Testis (tissue), 2 donors: ENCODE measurements around the gene EDEM2.
"Not testable (repeated sequence)": the region's sequence is repeated elsewhere in the genome, so short reads cannot be mapped to it uniquely, and the experiment has no call there.

ENCODE experiments used
- CTCF ChIP-seq, 3 experiments: fragments of 450-650 bp in 2 of 3; fragments of 200-600 bp in 1 of 3; sonication (generic) in 1 of 3; IDR thresholded peaks; one replicate each; pipeline ENCODE4 v1.5.1; 2016 to 2019; ENCODE audit warnings: antibody characterized with exemption in 3 of 3, mild to moderate bottlenecking in 2 of 3, moderate library complexity in 1 of 3
- POLR2A ChIP-seq: fragments of 450-650 bp; IDR thresholded peaks from one replicate; pipeline ENCODE4 v1.6.1; 2017; ENCODE audit warnings: antibody characterized with exemption, mild to moderate bottlenecking, moderate library complexity

DNA sequence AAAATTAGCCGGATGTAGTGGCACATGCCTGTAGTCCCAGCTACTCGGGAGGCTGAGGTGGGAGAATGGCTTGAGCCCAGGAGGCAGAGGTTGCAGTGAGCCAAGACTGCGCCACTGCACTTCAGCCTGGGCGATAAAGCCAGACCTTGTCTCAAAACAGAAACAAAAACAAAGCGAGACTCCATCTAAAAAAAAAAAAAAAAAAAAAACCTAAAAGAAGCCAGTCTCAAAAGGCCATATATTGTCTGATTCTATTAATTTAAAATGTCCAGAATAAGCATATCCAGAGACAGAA is 66.8 kb downstream of the EDEM2 start:
- TF ChIP-seq POLR2A; CTCF (IDR thresholded peaks at IDR 0.05): not testable (repeated sequence)
